ENCODE results near the gene KDM8.

The KDM8 gene

DNA sequence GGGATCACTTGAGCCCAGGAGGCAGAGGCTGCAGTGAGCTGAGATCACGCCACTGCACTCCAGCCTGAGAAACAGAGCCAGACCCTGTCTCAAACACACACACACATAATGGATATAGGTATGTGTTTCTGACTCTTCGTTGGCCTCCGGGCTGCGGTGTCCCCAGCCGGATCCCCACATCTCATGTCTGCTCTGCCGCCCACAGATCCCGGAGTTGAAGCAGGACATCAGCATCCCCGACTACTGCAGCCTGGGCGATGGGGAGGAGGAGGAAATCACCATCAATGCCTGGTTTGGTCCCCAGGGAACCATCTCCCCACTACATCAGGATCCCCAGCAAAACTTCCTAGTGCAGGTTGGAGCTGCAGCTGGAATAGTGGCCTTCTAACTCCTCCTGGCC lies 15.4 kb downstream of the KDM8 start:
- Histone ChIP-seq H3K9ac (ENCODE audit: low read length) (no peak overlapping the region), H3K36me3 (ENCODE audit: low read length) (no peaks in the 10 kb centered on the region), H3F3A (ENCODE audit: insufficient read depth) (no peaks in the 10 kb centered on the region), H4K20me1 (ENCODE audit: low read depth, low read length) (no peaks in the 10 kb centered on the region), H3K9me2 (replicated peaks; ENCODE audit: insufficient read depth, low read length) (no peaks in the 10 kb centered on the region), H3K27ac (ENCODE audit: low read depth, low read length) (no peak overlapping the region), H3K4me2 (ENCODE audit: low read depth, low read length, poor library complexity, severe bottlenecking) (no peak overlapping the region), H3K4me3 (ENCODE audit: insufficient read depth, low read length, poor library complexity, severe bottlenecking) (no peak overlapping the region), H3K27me3 (ENCODE audit: low read length) (no peaks in the 10 kb centered on the region), H3K79me2 (ENCODE audit: insufficient read depth, low read length) (no peaks in the 10 kb centered on the region), H3K9me3 (ENCODE audit: insufficient read depth, low read length) (no peaks in the 10 kb centered on the region), H2AFZ (ENCODE audit: low read depth, low read length, severe bottlenecking) (no peak overlapping the region)
- no peak for TF ChIP-seq EZH2phosphoT487 (conservative IDR thresholded peaks at IDR 0.05; ENCODE audit: low read length)
- TF ChIP-seq, protein P1, sequence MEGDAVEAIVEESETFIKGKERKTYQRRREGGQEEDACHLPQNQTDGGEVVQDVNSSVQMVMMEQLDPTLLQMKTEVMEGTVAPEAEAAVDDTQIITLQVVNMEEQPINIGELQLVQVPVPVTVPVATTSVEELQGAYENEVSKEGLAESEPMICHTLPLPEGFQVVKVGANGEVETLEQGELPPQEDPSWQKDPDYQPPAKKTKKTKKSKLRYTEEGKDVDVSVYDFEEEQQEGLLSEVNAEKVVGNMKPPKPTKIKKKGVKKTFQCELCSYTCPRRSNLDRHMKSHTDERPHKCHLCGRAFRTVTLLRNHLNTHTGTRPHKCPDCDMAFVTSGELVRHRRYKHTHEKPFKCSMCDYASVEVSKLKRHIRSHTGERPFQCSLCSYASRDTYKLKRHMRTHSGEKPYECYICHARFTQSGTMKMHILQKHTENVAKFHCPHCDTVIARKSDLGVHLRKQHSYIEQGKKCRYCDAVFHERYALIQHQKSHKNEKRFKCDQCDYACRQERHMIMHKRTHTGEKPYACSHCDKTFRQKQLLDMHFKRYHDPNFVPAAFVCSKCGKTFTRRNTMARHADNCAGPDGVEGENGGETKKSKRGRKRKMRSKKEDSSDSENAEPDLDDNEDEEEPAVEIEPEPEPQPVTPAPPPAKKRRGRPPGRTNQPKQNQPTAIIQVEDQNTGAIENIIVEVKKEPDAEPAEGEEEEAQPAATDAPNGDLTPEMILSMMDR (IDR thresholded peaks at IDR 0.05; ENCODE audit: insufficient read depth, low read length, poor library complexity, severe bottlenecking): no peak

DNA sequence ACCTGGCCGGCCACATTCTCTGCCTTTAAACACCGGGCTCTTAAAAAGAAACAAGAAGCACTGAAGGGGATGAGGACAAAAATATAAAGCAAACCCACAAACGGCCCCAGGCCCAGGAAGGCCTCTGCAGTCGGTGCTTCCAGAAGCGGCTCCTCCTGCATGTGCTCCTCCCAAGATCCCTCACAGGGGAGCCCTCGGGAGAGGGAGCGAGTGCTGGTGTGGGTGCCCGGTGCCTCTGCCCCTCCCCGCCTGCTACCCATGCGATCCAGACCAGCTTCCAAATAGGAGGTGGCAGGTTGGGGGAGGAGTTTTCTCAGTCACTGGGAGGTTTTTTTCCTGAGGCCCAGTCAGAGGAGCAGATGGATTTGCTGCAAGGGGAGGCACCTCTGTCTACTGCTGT lies 15.8 kb downstream of the KDM8 start:
- H3K4me2 ChIP-seq (ENCODE audit: low read depth, low read length, poor library complexity, severe bottlenecking): no peak overlapping the region
- TF ChIP-seq, protein P1 (IDR thresholded peaks at IDR 0.05; ENCODE audit: insufficient read depth, low read length, poor library complexity, severe bottlenecking): no peak
- no peak for TF ChIP-seq EZH2phosphoT487 (conservative IDR thresholded peaks at IDR 0.05; ENCODE audit: low read length)
- no peak overlapping the region for H3K9ac ChIP-seq (ENCODE audit: low read length)
- H2AFZ ChIP-seq (ENCODE audit: low read depth, low read length, severe bottlenecking): no peak overlapping the region
- no peaks in the 10 kb centered on the region for H3K9me2 ChIP-seq (replicated peaks; ENCODE audit: insufficient read depth, low read length)
- H3K79me2 ChIP-seq (ENCODE audit: insufficient read depth, low read length): no peaks in the 10 kb centered on the region
- H3K36me3 ChIP-seq (ENCODE audit: low read length): no peaks in the 10 kb centered on the region
- H3K27ac ChIP-seq (ENCODE audit: low read depth, low read length): no peak overlapping the region
- no peaks in the 10 kb centered on the region for H3F3A ChIP-seq (ENCODE audit: insufficient read depth)
- H3K9me3 ChIP-seq (ENCODE audit: insufficient read depth, low read length): no peaks in the 10 kb centered on the region
- no peak overlapping the region for H3K4me3 ChIP-seq (ENCODE audit: insufficient read depth, low read length, poor library complexity, severe bottlenecking)
- no peaks in the 10 kb centered on the region for H4K20me1 ChIP-seq (ENCODE audit: low read depth, low read length)
- H3K27me3 ChIP-seq (ENCODE audit: low read length): no peaks in the 10 kb centered on the region

DNA sequence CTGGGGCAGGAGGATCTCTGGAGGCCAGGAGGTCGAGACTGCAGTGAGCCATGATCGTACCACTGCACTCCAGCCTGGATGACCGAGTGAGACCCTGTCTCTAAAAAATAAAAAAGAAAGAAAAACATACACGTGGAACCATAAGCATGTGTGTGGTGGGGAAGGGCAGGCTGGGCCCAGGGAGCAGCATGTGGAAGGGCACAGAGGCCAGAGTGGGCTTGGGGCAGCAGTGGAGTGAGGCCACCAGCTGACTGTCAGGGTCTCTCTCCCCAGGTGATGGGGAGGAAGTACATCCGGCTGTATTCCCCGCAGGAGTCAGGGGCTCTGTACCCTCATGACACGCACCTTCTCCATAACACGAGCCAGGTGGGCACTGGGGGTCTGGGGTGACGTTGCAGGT lies 16.8 kb downstream of the KDM8 start:
- Histone ChIP-seq H2AFZ (ENCODE audit: low read depth, low read length, severe bottlenecking) (no peak overlapping the region), H3K79me2 (ENCODE audit: insufficient read depth, low read length) (no peaks in the 10 kb centered on the region), H3K27ac (ENCODE audit: low read depth, low read length) (no peak overlapping the region), H3F3A (ENCODE audit: insufficient read depth) (no peaks in the 10 kb centered on the region), H3K36me3 (ENCODE audit: low read length) (no peaks in the 10 kb centered on the region), H3K4me2 (ENCODE audit: low read depth, low read length, poor library complexity, severe bottlenecking) (no peak overlapping the region), H4K20me1 (ENCODE audit: low read depth, low read length) (no peaks in the 10 kb centered on the region), H3K9ac (ENCODE audit: low read length) (no peak overlapping the region), H3K27me3 (ENCODE audit: low read length) (no peaks in the 10 kb centered on the region), H3K9me3 (ENCODE audit: insufficient read depth, low read length) (no peaks in the 10 kb centered on the region), H3K9me2 (replicated peaks; ENCODE audit: insufficient read depth, low read length) (no peaks in the 10 kb centered on the region), H3K4me3 (ENCODE audit: insufficient read depth, low read length, poor library complexity, severe bottlenecking) (no peak overlapping the region)
- no peak for TF ChIP-seq EZH2phosphoT487 (conservative IDR thresholded peaks at IDR 0.05; ENCODE audit: low read length)
- TF ChIP-seq, protein P1 (IDR thresholded peaks at IDR 0.05; ENCODE audit: insufficient read depth, low read length, poor library complexity, severe bottlenecking): no peak
